ENCODE measurements around the gene TRIO.

GRCh38 chr5:14190194-14191164 lies 47.3 kb downstream of the TRIO start:
- no peak for TF ChIP-seq POLR2A (IDR thresholded peaks at IDR 0.05)
- TF ChIP-seq, protein P1, sequence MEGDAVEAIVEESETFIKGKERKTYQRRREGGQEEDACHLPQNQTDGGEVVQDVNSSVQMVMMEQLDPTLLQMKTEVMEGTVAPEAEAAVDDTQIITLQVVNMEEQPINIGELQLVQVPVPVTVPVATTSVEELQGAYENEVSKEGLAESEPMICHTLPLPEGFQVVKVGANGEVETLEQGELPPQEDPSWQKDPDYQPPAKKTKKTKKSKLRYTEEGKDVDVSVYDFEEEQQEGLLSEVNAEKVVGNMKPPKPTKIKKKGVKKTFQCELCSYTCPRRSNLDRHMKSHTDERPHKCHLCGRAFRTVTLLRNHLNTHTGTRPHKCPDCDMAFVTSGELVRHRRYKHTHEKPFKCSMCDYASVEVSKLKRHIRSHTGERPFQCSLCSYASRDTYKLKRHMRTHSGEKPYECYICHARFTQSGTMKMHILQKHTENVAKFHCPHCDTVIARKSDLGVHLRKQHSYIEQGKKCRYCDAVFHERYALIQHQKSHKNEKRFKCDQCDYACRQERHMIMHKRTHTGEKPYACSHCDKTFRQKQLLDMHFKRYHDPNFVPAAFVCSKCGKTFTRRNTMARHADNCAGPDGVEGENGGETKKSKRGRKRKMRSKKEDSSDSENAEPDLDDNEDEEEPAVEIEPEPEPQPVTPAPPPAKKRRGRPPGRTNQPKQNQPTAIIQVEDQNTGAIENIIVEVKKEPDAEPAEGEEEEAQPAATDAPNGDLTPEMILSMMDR (IDR thresholded peaks at IDR 0.05): no peak
- no peak for TF ChIP-seq EP300 (IDR thresholded peaks at IDR 0.05)
